ENCODE results near the gene ADIPOR1.
"Not testable (repeated sequence)": the region's sequence is repeated elsewhere in the genome, so short reads cannot be mapped to it uniquely, and the experiment has no call there.

- TF ChIP-seq CTCF (IDR thresholded peaks at IDR 0.05; ENCODE audit: low read depth, low read length); EZH2phosphoT487 (IDR thresholded peaks at IDR 0.05; ENCODE audit: low read depth): not testable (repeated sequence)
Measured at GRCh38 chr1:202986120-202986519, 28.0 kb upstream of the ADIPOR1 start.
